HCT116 (cell line): ENCODE data around the gene PSME3IP1. TPM values are rescaled to one million over a fixed set of nuclear protein-coding genes. Genes with fewer than 3 reads are reported as not detected.

Experiments
- ATAC-seq: fragments of 200-7000 bp; cut with Tn5 transposase; 2 replicates; pipeline ENCODE4 v1.9.1; 2020; ENCODE audit warnings: mild to moderate bottlenecking, moderate library complexity
- BruUV-seq: library from RNA; stranded (reverse); fragments of 400-500 nt; replicated peaks from 2 replicates; lab custom pipeline; 2021; lab: Mats Ljungman, UMichigan
- CTCF ChIA-PET: fragments of 300-600 bp; sonication (Branson Sonifier 250); formaldehyde crosslinking; loops from one replicate; lab custom pipeline; 2021; ENCODE audit warnings: antibody characterized with exemption; lab: Charles Lee
- POLR2A ChIA-PET: fragments of 300-600, 350-600 bp; sonication (Branson Sonifier 250); formaldehyde crosslinking; loops from one replicate; lab custom pipeline; 2021; ENCODE audit warnings: antibody characterized with exemption; lab: Charles Lee
- RAD21 ChIA-PET, 2 experiments: fragments of 300-600 bp; sonication (Branson Sonifier 250); formaldehyde crosslinking; loops; one replicate each; lab custom pipeline; 2023; ENCODE audit warnings: low total read pairs in 2 of 2; ENCODE audit not compliant: uncharacterized antibody in 2 of 2, unreplicated experiment in 2 of 2, low non-redundant PET in 1 of 2; lab: Charles Lee
- DNase-seq: peaks from one replicate; pipeline ENCODE4 v3.0.0-alpha.2; 2010; ENCODE audit warnings: low read depth, low spot score
- H2AFZ ChIP-seq: fragments of 200-600 bp; shearing (Covaris generic), sonication (generic); 2 replicates; pipeline ENCODE4 v1.6.1; 2017; ENCODE audit warnings: low read depth, mixed run types, mixed read lengths, antibody characterized with exemption, low read length; ENCODE audit not compliant: poor library complexity, severe bottlenecking
- H3K27ac ChIP-seq: 2 replicates; pipeline ENCODE4 v1.5.1; 2012; ENCODE audit warnings: low read depth, low read length
- H3K27me3 ChIP-seq: fragments of 200-600 bp; sonication (generic); 2 replicates; pipeline ENCODE4 v1.6.1; 2016; ENCODE audit warnings: mixed run types, low read length, mixed read lengths; ENCODE audit not compliant: insufficient read depth
- H3K36me3 ChIP-seq, 2 experiments: fragments of 200-500 bp in 1 of 2; fragments of 200-600 bp in 1 of 2; sonication (Bioruptor generic) in 1 of 2; sonication (generic) in 1 of 2; 2 replicates each; pipeline versions ENCODE4 v1.5.1 to v1.6.1; 2014 to 2016; ENCODE audit warnings: low read length in 2 of 2, inconsistent platforms in 1 of 2, mixed read lengths in 1 of 2, mixed run types in 1 of 2; ENCODE audit not compliant: insufficient read depth in 2 of 2, control insufficient read depth in 1 of 2
- H3K4me1 ChIP-seq, 2 experiments: fragments of 200-600 bp in 1 of 2; sonication (generic) in 1 of 2; 2 replicates each; pipeline versions ENCODE4 v1.5.1 to v1.6.1; 2012 to 2017; ENCODE audit warnings: low read length in 2 of 2, inconsistent platforms in 1 of 2, mild to moderate bottlenecking in 1 of 2, mixed read lengths in 1 of 2, mixed run types in 1 of 2, moderate library complexity in 1 of 2; ENCODE audit not compliant: insufficient read depth in 2 of 2, control insufficient read depth in 1 of 2
- H3K4me2 ChIP-seq: fragments of 200-600 bp; sonication (generic); 2 replicates; pipeline ENCODE4 v1.6.1; 2017; ENCODE audit warnings: mixed run types, low read length, mixed read lengths
- H3K4me3 ChIP-seq, 2 experiments: fragments of 200-600 bp in 1 of 2; sonication (generic) in 1 of 2; replicated peaks in 1 of 2; 2 replicates each; pipeline ENCODE4 v1.5.1; 2011 to 2016; ENCODE audit warnings: low read length in 2 of 2, control low read depth in 1 of 2, low read depth in 1 of 2, mild to moderate bottlenecking in 1 of 2, mixed read lengths in 1 of 2, mixed run types in 1 of 2
- H3K79me2 ChIP-seq: fragments of 200-600 bp; sonication (generic); 2 replicates; pipeline ENCODE4 v1.6.1; 2017; ENCODE audit warnings: mild to moderate bottlenecking, mixed run types, low read length, moderate library complexity, mixed read lengths; ENCODE audit not compliant: insufficient read depth
- H3K9ac ChIP-seq: fragments of 200-600 bp; sonication (generic); 2 replicates; pipeline ENCODE4 v1.6.1; 2016; ENCODE audit warnings: low read length, mixed read lengths
- H3K9me2 ChIP-seq: fragments of 200-600 bp; sonication (generic), shearing (Covaris generic); 2 replicates; pipeline ENCODE4 v1.6.1; 2017; ENCODE audit warnings: mixed run types, mild to moderate bottlenecking, moderate library complexity; ENCODE audit not compliant: insufficient read depth
- H3K9me3 ChIP-seq, 2 experiments: fragments of 200-500 bp in 1 of 2; fragments of 200-600 bp in 1 of 2; sonication (Bioruptor generic) in 1 of 2; sonication (generic) in 1 of 2; 2 replicates each; pipeline ENCODE4 v1.6.1; 2014 to 2017; ENCODE audit warnings: low read length in 2 of 2, mixed read lengths in 2 of 2, inconsistent platforms in 1 of 2, low read depth in 1 of 2, mild to moderate bottlenecking in 1 of 2, mixed run types in 1 of 2, moderate library complexity in 1 of 2; ENCODE audit not compliant: control insufficient read depth in 1 of 2, insufficient read depth in 1 of 2
- H4K20me1 ChIP-seq: fragments of 200-600 bp; sonication (generic), shearing (Covaris generic); 2 replicates; pipeline ENCODE4 v1.6.1; 2017; ENCODE audit warnings: mixed run types, mild to moderate bottlenecking, moderate library complexity; ENCODE audit not compliant: insufficient read depth
- ATF3 ChIP-seq: IDR thresholded peaks from 2 replicates; pipeline ENCODE4 v1.6.1; 2012
- CEBPB ChIP-seq: IDR thresholded peaks from 2 replicates; pipeline ENCODE4 v1.6.1; 2012; ENCODE audit warnings: low read depth
- EGR1 ChIP-seq: IDR thresholded peaks from 2 replicates; pipeline ENCODE4 v1.6.1; 2012; ENCODE audit warnings: low read depth
- ELF1 ChIP-seq: IDR thresholded peaks from 2 replicates; pipeline ENCODE4 v1.6.1; 2012; ENCODE audit warnings: low read depth, borderline replicate concordance
- EZH2phosphoT487 ChIP-seq: fragments of 200-600 bp; IDR thresholded peaks from 2 replicates; pipeline ENCODE4 v1.6.1; 2018; ENCODE audit warnings: antibody characterized with exemption, borderline replicate concordance
- FOSL1 ChIP-seq: IDR thresholded peaks from 2 replicates; pipeline ENCODE4 v1.6.1; 2012; ENCODE audit warnings: low read depth
- JUND ChIP-seq: IDR thresholded peaks from 2 replicates; pipeline ENCODE4 v1.6.1; 2012
- POLR2A ChIP-seq: IDR thresholded peaks from 2 replicates; pipeline ENCODE4 v1.7.0; 2011; ENCODE audit warnings: borderline replicate concordance; ENCODE audit not compliant: insufficient read depth, insufficient read length; ENCODE audit errors: extremely low read depth
- SIN3A ChIP-seq: IDR thresholded peaks from 2 replicates; pipeline ENCODE4 v1.6.1; 2012; ENCODE audit warnings: low read depth
- SRF ChIP-seq: IDR thresholded peaks from 2 replicates; pipeline ENCODE4 v1.6.1; 2012; ENCODE audit warnings: low read depth
- TCF7L2 ChIP-seq: IDR thresholded peaks from 2 replicates; pipeline ENCODE4 v1.7.0; 2011; ENCODE audit warnings: borderline replicate concordance, inconsistent platforms; ENCODE audit not compliant: insufficient read depth, insufficient read length; ENCODE audit errors: extremely low read depth
- YY1 ChIP-seq: IDR thresholded peaks from 2 replicates; pipeline ENCODE4 v1.6.1; 2011; ENCODE audit warnings: low read length, low read depth, moderate library complexity, mild to moderate bottlenecking; ENCODE audit not compliant: insufficient replicate concordance; ENCODE audit errors: extremely low read depth
- ZBTB33 ChIP-seq: IDR thresholded peaks from 2 replicates; pipeline ENCODE4 v1.6.1; 2011; ENCODE audit warnings: mild to moderate bottlenecking, low read length, moderate library complexity; ENCODE audit not compliant: insufficient replicate concordance; ENCODE audit errors: extremely low read depth
- ZNF274 ChIP-seq: fragments of 200-500 bp; sonication (Bioruptor generic); IDR thresholded peaks from 2 replicates; pipeline ENCODE4 v1.6.1; 2014; ENCODE audit warnings: mild to moderate bottlenecking, low read depth, low read length, inconsistent platforms
- intact Hi-C: fragments of 100-400 bp; cut with micrococcal nuclease; formaldehyde crosslinking; loops from 2 replicates; pipeline ENCODE4 v1.10.0; 2022
- total RNA-seq: library from RNA; stranded (reverse); gene quantifications from one replicate; pipeline ENCODE4 v1.2.1, GENCODE V29; 2021; ENCODE audit not compliant: unreplicated experiment
- TF ChIP-seq, protein P1 (sequence below), 3 experiments: fragments of 200-600 bp in 1 of 3; sonication (generic) in 1 of 3; IDR thresholded peaks in 2 of 3; conservative IDR thresholded peaks in 1 of 3; 2 replicates each; pipeline ENCODE4 v1.5.1; 2012 to 2017; ENCODE audit warnings: low read depth in 2 of 3, low read length in 2 of 3, antibody characterized with exemption in 1 of 3, borderline replicate concordance in 1 of 3, control low read depth in 1 of 3, mild to moderate bottlenecking in 1 of 3, mixed read lengths in 1 of 3, mixed run types in 1 of 3, moderate library complexity in 1 of 3; ENCODE audit not compliant: insufficient read depth in 1 of 3

Gene PSME3IP1
- total RNA-seq, 1 experiment from 2014 or later, result 88.5 TPM

DNA sequence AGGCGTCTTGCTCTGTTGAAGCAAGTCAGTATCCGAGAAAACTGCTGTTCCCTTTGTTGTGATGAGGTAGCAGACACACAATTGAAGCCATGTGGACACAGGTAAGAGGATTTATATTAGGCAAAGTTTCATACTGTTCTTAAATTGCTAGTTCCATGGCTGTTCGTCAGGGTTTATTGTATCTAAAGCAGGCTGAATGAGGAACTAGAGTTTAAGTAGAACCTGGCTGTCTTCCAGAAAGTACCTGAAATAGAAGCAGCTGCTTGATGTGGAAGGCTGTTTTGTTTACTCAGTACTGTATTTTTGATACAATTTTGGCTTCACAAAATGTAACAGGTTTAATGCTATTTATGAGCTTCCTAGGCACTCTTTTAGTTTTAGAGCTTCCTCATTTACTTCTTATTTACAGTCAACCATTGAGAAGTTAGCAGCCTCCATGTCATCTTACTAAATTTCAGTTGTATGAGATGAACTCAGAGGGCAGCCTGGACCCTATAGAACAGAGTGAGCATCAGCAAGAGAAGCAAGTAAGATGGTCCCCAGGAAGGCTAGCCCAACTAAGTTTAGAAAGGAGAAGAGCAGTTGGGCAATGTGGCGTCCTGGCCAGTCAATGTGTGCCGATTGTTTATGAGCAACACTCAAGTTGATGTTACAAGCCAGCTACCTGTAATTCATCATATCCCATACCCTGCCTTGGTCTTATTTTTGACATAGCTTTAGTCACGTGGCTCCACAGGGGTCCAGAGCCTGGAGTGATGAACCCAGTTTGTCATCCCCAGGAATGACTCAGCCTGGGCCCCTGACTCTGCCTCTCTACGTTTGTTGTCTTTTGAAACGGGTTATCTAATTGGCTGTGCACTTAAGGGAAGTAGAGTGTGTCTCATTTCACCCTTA lies 49.5 kb upstream of the PSME3IP1 start:
- intact Hi-C loops, result no loop called here
- H3K27me3 ChIP-seq, result no peaks in the 10 kb centered on the region
- H3K36me3 ChIP-seq, result peaks cover 12 to 38% of the 10 kb centered on the region in 2 experiments; a peak in 3 of 4 replicates
- no peak for DNase-seq
- no peaks in the 10 kb centered on the region for H3K79me2 ChIP-seq
- no peaks in the 10 kb centered on the region for H4K20me1 ChIP-seq
- 0 out of 2 replicates have a peak, but pooled peaks have one; percentile 18 for TF ChIP-seq FOSL1
- no peak for TF ChIP-seq JUND
- TF ChIP-seq, all 23 proteins: peak for 1
- no peak overlapping the region for H2AFZ ChIP-seq
- ATAC-seq, result peak; percentile 50; the same call in 1 of the 2 replicates
- no peak overlapping the region for H3K9ac ChIP-seq
- peak overlapping the region; percentile 5; the same call in 1 of the 2 replicates for H3K4me2 ChIP-seq
- ChIA-PET RAD21 (no interaction called here), POLR2A (interaction anchor here (0.6 kb wide), 1 partner anchor 90 kb away, joined by 4 read pairs; no protein-coding TSS in a partner anchor), CTCF (no interaction called here)
- no TSS peak for BruUV-seq
- H3K9me2 ChIP-seq, result no peaks in the 10 kb centered on the region
- no peaks in the 10 kb centered on the region for H3K9me3 ChIP-seq
- no peak overlapping the region for H3K27ac ChIP-seq
- no peak overlapping the region for H3K4me3 ChIP-seq
- peaks cover 0 to 13% of the 10 kb centered on the region in 2 experiments; a peak in 2 of 4 replicates for H3K4me1 ChIP-seq

GRCh38 chr16:57234707-57235092 lies 48.9 kb upstream of the PSME3IP1 start:
- H3K4me3 ChIP-seq, result no peak overlapping the region
- H3K9me3 ChIP-seq, result no peaks in the 10 kb centered on the region
- no peak for DNase-seq
- H3K9me2 ChIP-seq, result no peaks in the 10 kb centered on the region
- no TSS peak for BruUV-seq
- ChIA-PET RAD21 (no interaction called here), POLR2A (no interaction called here), CTCF (no interaction called here)
- H3K79me2 ChIP-seq, result no peaks in the 10 kb centered on the region
- no peaks in the 10 kb centered on the region for H4K20me1 ChIP-seq
- H3K27me3 ChIP-seq, result no peaks in the 10 kb centered on the region
- no peak overlapping the region for H3K4me2 ChIP-seq
- no peak overlapping the region for H2AFZ ChIP-seq
- H3K4me1 ChIP-seq, result peaks cover 0 to 13% of the 10 kb centered on the region in 2 experiments; a peak in 2 of 4 replicates
- no peak for ATAC-seq
- H3K9ac ChIP-seq, result no peak overlapping the region
- H3K36me3 ChIP-seq, result peaks cover 12 to 37% of the 10 kb centered on the region in 2 experiments; a peak in 3 of 4 replicates
- intact Hi-C loops, result no loop called here
- H3K27ac ChIP-seq, result no peak overlapping the region
- TF ChIP-seq TCF7L2 (no peak), SIN3A (no peak), POLR2A (no peak), EZH2phosphoT487 (no peak), ATF3 (no peak), ZBTB33 (no peak), EGR1 (no peak), YY1 (no peak), ZNF274 (no peak), FOSL1 (no peak), ELF1 (no peak), SRF (no peak), CEBPB (no peak)
- TF ChIP-seq, protein P1, sequence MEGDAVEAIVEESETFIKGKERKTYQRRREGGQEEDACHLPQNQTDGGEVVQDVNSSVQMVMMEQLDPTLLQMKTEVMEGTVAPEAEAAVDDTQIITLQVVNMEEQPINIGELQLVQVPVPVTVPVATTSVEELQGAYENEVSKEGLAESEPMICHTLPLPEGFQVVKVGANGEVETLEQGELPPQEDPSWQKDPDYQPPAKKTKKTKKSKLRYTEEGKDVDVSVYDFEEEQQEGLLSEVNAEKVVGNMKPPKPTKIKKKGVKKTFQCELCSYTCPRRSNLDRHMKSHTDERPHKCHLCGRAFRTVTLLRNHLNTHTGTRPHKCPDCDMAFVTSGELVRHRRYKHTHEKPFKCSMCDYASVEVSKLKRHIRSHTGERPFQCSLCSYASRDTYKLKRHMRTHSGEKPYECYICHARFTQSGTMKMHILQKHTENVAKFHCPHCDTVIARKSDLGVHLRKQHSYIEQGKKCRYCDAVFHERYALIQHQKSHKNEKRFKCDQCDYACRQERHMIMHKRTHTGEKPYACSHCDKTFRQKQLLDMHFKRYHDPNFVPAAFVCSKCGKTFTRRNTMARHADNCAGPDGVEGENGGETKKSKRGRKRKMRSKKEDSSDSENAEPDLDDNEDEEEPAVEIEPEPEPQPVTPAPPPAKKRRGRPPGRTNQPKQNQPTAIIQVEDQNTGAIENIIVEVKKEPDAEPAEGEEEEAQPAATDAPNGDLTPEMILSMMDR (IDR thresholded peaks at IDR 0.05 in 2 of 3, conservative IDR thresholded peaks at IDR 0.05 in 1 of 3; ENCODE audit: borderline replicate concordance in 1 of 3, insufficient read depth in 1 of 3, low read depth in 2 of 3, low read length in 2 of 3), result no peak
